Adipocyte (in vitro differentiated cells): Measurements from ENCODE around the gene SMARCA2.

Experiments used
- DNase-seq: peaks from one replicate; pipeline ENCODE4 v3.0.0-alpha.2; 2015; ENCODE audit warnings: low read depth
- H3K27me3 ChIP-seq: replicated peaks from 2 replicates; pipeline ENCODE4 v1.7.0; 2013; ENCODE audit warnings: mild to moderate bottlenecking, low read length, moderate library complexity; ENCODE audit not compliant: control insufficient read depth, insufficient read depth
- H3K36me3 ChIP-seq: 2 replicates; pipeline ENCODE4 v1.7.0; 2013; ENCODE audit warnings: low read length, mild to moderate bottlenecking, moderate library complexity; ENCODE audit not compliant: control insufficient read depth, insufficient read depth, severe bottlenecking
- H3K4me1 ChIP-seq: 2 replicates; pipeline ENCODE4 v1.7.0; 2013; ENCODE audit warnings: mild to moderate bottlenecking, low read length, moderate library complexity; ENCODE audit not compliant: control insufficient read depth, insufficient read depth
- H3K4me3 ChIP-seq: 2 replicates; pipeline ENCODE4 v1.7.0; 2013; ENCODE audit warnings: mild to moderate bottlenecking, low read length, moderate library complexity
- H3K9ac ChIP-seq: 2 replicates; pipeline ENCODE4 v1.7.0; 2013; ENCODE audit warnings: mild to moderate bottlenecking, low read length, moderate library complexity
- H3K9me3 ChIP-seq: 2 replicates; pipeline ENCODE4 v1.7.0; 2013; ENCODE audit warnings: mild to moderate bottlenecking, low read length, moderate library complexity; ENCODE audit not compliant: control insufficient read depth

SMARCA2 gene

DNA sequence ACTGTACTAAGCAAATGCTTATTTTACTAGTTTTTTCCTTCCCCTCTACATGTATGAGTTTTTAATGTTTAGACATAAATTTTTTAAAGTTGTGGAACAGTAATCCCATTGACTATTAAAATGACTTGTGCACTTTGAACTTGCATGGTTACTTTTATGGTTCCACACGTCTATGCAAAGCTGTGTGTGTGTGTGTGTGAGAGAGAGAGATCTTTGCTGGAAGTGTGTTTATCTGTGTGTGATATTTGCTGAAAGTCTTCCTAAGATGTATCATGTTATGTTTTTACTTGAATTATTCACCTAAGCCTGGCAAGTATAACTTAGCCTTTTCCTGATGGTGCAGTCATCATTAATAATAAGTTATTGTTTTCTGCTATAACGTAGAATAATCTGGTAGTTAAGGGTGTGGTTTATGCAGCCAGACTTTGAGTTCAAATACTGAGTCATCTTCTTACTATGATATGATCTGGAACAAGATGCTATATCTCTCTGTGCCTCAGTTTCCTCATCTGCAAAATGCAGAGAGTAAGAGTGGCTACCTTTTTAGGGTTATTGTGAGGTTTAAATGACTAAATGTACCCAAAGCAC lies 138.6 kb downstream of the SMARCA2 start:
- Histone ChIP-seq H3K27me3 (no peaks in the 10 kb centered on the region), H3K9me3 (no peaks in the 10 kb centered on the region), H3K4me1 (peaks cover 11% of the 10 kb centered on the region), H3K4me3 (no peak overlapping the region), H3K9ac (no peak overlapping the region), H3K36me3 (no peaks in the 10 kb centered on the region)
- no peak for DNase-seq

GRCh38 chr9:2154731-2155130 lies 139.6 kb downstream of the SMARCA2 start:
- H3K9ac ChIP-seq = no peak overlapping the region
- no peaks in the 10 kb centered on the region for H3K9me3 ChIP-seq
- H3K36me3 ChIP-seq = no peaks in the 10 kb centered on the region
- DNase-seq = no peak
- no peaks in the 10 kb centered on the region for H3K27me3 ChIP-seq
- H3K4me1 ChIP-seq = peaks cover 13% of the 10 kb centered on the region
- no peak overlapping the region for H3K4me3 ChIP-seq

DNA sequence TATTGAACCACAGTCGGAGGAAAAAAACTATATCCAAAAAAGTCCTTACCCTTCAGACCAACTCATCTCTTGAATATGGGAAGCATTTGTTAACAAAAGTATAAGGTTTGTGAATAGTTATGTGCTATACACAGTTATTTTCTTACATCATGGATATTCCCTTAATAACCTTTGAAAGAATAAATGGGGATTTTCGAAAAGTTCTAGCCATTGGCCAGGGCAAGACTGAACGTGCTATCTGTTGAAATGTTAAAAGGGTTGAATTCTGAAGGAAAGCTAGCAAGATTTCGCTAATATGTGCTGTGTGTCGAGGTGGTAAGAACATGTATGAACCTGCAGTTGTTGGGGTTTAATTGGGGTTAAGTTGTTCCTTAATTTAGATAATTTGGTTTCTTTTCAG lies 140.8 kb downstream of the SMARCA2 start:
- Histone ChIP-seq H3K4me1 (peaks cover 25% of the 10 kb centered on the region), H3K4me3 (no peak overlapping the region), H3K27me3 (no peaks in the 10 kb centered on the region), H3K36me3 (no peaks in the 10 kb centered on the region), H3K9me3 (no peaks in the 10 kb centered on the region), H3K9ac (no peak overlapping the region)
- no peak for DNase-seq

GRCh38 chr9:2157277-2158110 lies 142.3 kb downstream of the SMARCA2 start:
- Histone ChIP-seq H3K4me3 (peak overlapping the region; percentile 86), H3K27me3 (no peaks in the 10 kb centered on the region), H3K9me3 (no peaks in the 10 kb centered on the region), H3K4me1 (peaks cover 27% of the 10 kb centered on the region), H3K9ac (peak overlapping the region; percentile 86), H3K36me3 (peaks cover 3% of the 10 kb centered on the region)
- peak; percentile 74 for DNase-seq

DNA sequence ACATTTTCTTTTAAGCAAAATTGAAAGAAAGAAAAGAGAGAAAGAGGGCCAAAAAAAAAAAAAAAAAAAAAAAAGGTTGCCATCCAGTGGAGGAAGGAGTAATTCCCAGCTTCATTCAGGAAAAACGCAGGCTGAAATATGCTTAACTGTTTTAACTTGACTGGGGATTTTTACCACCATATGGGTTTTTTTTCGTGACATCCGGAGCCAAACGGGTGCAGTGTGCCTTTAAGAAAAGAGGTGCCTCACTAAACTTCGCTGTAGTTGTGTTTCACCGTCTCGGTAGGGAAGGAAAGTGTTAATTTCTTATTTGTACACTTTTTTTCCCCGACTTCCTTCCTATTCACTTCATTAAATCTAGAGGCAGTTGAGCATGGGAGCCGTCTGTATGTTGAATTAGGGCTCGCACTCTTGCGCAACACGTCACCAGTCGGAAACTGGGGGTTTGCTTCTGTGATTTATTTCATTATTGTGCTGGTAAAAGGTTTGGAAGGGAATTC lies 143.0 kb downstream of the SMARCA2 start:
- H3K36me3 ChIP-seq = peaks cover 3% of the 10 kb centered on the region
- peak overlapping the region; percentile 86 for H3K9ac ChIP-seq
- DNase-seq = peak; percentile 84
- H3K9me3 ChIP-seq = no peaks in the 10 kb centered on the region
- no peaks in the 10 kb centered on the region for H3K27me3 ChIP-seq
- peaks cover 27% of the 10 kb centered on the region for H3K4me1 ChIP-seq
- H3K4me3 ChIP-seq = peak overlapping the region; percentile 86

- H3K9me3 ChIP-seq = no peaks in the 10 kb centered on the region
- no peaks in the 10 kb centered on the region for H3K27me3 ChIP-seq
- H3K36me3 ChIP-seq = peaks cover 7% of the 10 kb centered on the region
- peaks cover 27% of the 10 kb centered on the region for H3K4me1 ChIP-seq
- DNase-seq = peak; percentile 4
- H3K9ac ChIP-seq = peak overlapping the region; percentile 86
- peak overlapping the region; percentile 86 for H3K4me3 ChIP-seq
Observed at GRCh38 chr9:2158766-2159430, 143.8 kb downstream of the SMARCA2 start.

DNA sequence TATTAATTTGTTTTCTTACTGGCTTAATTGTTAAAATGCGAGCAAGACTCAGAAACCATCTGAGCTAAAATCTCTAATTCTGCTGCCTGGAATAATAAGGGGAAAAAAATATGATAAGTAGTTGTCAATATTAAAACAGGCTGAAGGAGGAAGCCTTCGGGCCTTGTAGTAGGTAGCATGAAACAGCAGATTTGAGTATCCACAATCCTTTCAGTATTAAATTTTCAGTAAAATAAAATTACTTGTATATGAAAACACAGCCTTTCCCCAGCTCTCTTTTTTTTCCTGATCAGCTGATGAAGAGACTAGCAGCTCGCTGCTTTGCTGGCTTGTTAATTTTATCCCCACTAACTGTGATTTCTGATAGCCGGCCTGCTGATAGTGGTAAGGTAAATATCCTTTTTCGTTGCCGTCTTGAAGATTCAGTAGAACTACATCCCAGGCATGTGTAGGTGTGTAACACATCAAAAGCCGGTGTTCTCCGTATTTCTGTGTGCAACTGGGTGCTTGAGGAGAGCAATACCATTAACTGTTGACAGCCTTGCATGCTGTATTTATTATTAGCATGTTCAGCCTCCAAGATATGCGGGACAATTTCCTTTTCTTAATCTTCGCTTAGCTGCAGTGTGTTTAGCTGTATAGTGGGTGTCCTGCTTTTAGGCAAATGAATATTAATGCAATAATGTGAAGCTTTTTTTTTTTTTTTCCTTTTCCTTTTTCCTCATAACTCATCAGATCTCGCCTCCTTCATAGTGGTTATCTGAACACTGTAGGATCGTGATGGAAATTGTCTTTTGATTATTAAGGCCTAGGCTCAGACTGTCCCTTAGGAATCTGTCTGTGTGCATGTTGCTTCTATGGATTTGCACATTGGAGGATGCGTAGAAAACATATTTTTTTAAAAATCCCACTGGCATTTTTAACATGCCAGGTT lies 144.6 kb downstream of the SMARCA2 start:
- no peak for DNase-seq
- no peaks in the 10 kb centered on the region for H3K27me3 ChIP-seq
- peak overlapping the region; percentile 86 for H3K9ac ChIP-seq
- H3K9me3 ChIP-seq = no peaks in the 10 kb centered on the region
- H3K4me1 ChIP-seq = peaks cover 27% of the 10 kb centered on the region
- peak overlapping the region; percentile 86 for H3K4me3 ChIP-seq
- H3K36me3 ChIP-seq = peaks cover 10% of the 10 kb centered on the region

GRCh38 chr9:2161661-2162060 lies 146.5 kb downstream of the SMARCA2 start:
- Histone ChIP-seq H3K27me3 (no peaks in the 10 kb centered on the region), H3K9me3 (no peaks in the 10 kb centered on the region), H3K4me3 (no peak overlapping the region), H3K36me3 (peaks cover 17% of the 10 kb centered on the region), H3K4me1 (peaks cover 27% of the 10 kb centered on the region), H3K9ac (no peak overlapping the region)
- DNase-seq = no peak

DNA sequence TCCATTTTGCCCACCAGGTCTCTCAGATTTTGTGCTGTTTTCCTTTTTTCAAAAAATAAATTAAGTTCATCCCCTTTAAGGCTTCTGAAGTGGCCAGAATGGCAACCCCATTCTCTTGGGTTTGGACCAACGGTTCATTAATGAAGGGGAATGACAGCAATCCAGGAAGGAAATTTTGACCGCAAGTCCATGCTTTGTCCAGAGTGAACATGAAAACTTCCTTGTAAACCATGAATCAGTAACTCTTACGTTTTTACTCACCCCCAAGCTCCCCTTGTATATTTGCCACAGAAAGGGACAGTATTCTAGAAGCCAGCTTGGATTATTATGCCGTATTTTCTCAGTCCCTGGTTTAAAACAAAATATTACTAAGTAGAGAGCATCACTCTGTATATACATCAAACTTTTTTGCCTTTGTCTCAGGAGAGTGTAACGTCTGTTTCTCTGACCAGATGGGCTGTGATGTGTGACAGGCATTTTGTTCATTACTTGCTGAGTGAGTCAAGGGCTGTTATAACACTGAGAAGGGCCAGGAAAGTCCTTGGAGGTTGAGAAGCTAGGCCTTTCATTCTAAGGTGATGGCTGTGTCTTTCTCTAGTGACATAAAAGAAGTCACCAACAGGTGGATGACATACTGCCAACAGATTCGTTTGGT lies 148.2 kb downstream of the SMARCA2 start:
- H3K9ac ChIP-seq = no peak overlapping the region
- no peak overlapping the region for H3K4me3 ChIP-seq
- H3K9me3 ChIP-seq = no peaks in the 10 kb centered on the region
- no peaks in the 10 kb centered on the region for H3K27me3 ChIP-seq
- DNase-seq = no peak
- peaks cover 16% of the 10 kb centered on the region for H3K4me1 ChIP-seq
- H3K36me3 ChIP-seq = peaks cover 24% of the 10 kb centered on the region

DNA sequence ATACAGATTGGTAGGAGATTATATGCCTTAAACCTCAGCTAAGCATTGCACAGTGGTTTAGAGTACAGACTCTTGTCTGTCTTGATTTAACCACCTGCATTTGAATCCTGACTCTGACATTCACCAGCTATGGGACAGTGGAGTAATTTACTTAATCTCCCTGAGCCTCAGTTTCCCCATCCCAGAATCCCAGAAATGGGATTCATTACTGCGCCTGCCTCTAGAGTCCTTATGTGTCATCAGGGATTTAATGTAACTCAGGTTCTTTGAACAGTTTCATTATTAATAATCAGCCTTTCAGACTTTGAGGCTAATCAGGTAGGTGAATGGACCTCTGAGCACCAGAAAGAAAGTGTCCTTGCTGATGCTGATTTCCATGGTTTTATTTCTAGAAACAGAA lies 149.1 kb downstream of the SMARCA2 start:
- peaks cover 16% of the 10 kb centered on the region for H3K4me1 ChIP-seq

More for the DNA sequence above, 149.1 kb downstream of the SMARCA2 start:
- H3K9ac ChIP-seq = no peak overlapping the region
- no peak for DNase-seq
- no peak overlapping the region for H3K4me3 ChIP-seq
- H3K27me3 ChIP-seq = no peaks in the 10 kb centered on the region
- no peaks in the 10 kb centered on the region for H3K9me3 ChIP-seq
- H3K36me3 ChIP-seq = peaks cover 25% of the 10 kb centered on the region
